T-helper 1 cell treated with Interleukin-12 subunit alpha and Interleukin-12 subunit beta and Interleukin-4 antibody, amounts not matched to agents 30 ng/mL and 1 ng/mL, for 36 hours (primary cell): ENCODE data around the gene FGD2. TPM values are rescaled to one million over a fixed set of nuclear protein-coding genes. Genes with fewer than 3 reads are reported as not detected.
"Not testable (repeated sequence)": the region's sequence is repeated elsewhere in the genome, so short reads cannot be mapped to it uniquely, and the experiment has no call there.

Experiments used
- intact Hi-C: fragments of 100-400 bp; cut with micrococcal nuclease; formaldehyde crosslinking; loops from one replicate; pipeline ENCODE4 v1.15.1; 2024
- total RNA-seq: library from RNA; stranded (reverse); gene quantifications from 2 replicates; pipeline ENCODE4 v1.2.3, GENCODE V29; 2022

Gene FGD2
- total RNA-seq, 1 donor from 2014 or later, result 5.6 TPM

GRCh38 chr6:37036146-37036545, 30.7 kb downstream of the FGD2 start:
- intact Hi-C loops, result no loop called here

- intact Hi-C loops, result no loop called here
Observed at GRCh38 chr6:37038292-37039198, 33.1 kb downstream of the FGD2 start.

- intact Hi-C loops, result no loop called here
Observed at GRCh38 chr6:37039958-37040357, 34.5 kb downstream of the FGD2 start.

- intact Hi-C loops, result no loop called here
Observed at GRCh38 chr6:37041521-37041920, 36.1 kb downstream of the FGD2 start.

- intact Hi-C loops, result no loop called here
Observed at GRCh38 chr6:37042150-37042549, 36.7 kb downstream of the FGD2 start.

GRCh38 chr6:37043091-37043490, 37.6 kb downstream of the FGD2 start:
- intact Hi-C loops, result not testable (repeated sequence)

- intact Hi-C loops, result no loop called here
Observed at GRCh38 chr6:37047346-37047688, 41.9 kb downstream of the FGD2 start.

GRCh38 chr6:37047689-37048402, 42.4 kb downstream of the FGD2 start:
- intact Hi-C loops, result loop anchor here (2.0 kb wide), 2 partner anchors 61 to 213 kb away; partner anchors contain the start of gene MTCH1

- intact Hi-C loops, result loop anchor here (2.0 kb wide), 2 partner anchors 62 to 212 kb away; partner anchors contain the start of gene MTCH1
Observed at GRCh38 chr6:37048403-37048850, 43.0 kb downstream of the FGD2 start.

- intact Hi-C loops, result loop anchor here (2.0 kb wide), 2 partner anchors 62 to 212 kb away; partner anchors contain the start of gene MTCH1
Observed at GRCh38 chr6:37048851-37049757, 43.6 kb downstream of the FGD2 start.

GRCh38 chr6:37049758-37050044, 44.2 kb downstream of the FGD2 start:
- intact Hi-C loops, result loop anchor here (1.0 to 2.0 kb wide), 4 partner anchors 20 to 211 kb away; partner anchors contain the start of gene MTCH1

- intact Hi-C loops, result loop anchor here (1.0 to 2.0 kb wide), 2 partner anchors 21 to 53 kb away; no protein-coding TSS in a partner anchor
Observed at GRCh38 chr6:37050045-37050853, 44.8 kb downstream of the FGD2 start.

- intact Hi-C loops, result loop anchor here (1.0 to 2.0 kb wide), 6 partner anchors 21 to 165 kb away; partner anchors contain the start of gene C6orf89
Observed at GRCh38 chr6:37050854-37051137, 45.3 kb downstream of the FGD2 start.

- intact Hi-C loops, result loop anchor here (1.0 to 2.0 kb wide), 5 partner anchors 33 to 166 kb away; partner anchors contain the start of gene C6orf89
Observed at GRCh38 chr6:37051138-37052026, 45.9 kb downstream of the FGD2 start.

- intact Hi-C loops, result no loop called here
Observed at GRCh38 chr6:37052027-37052628, 46.7 kb downstream of the FGD2 start.

GRCh38 chr6:37053683-37054082, 48.2 kb downstream of the FGD2 start:
- intact Hi-C loops, result no loop called here

- intact Hi-C loops, result no loop called here
Observed at GRCh38 chr6:37054171-37054570, 48.7 kb downstream of the FGD2 start.

- intact Hi-C loops, result no loop called here
Observed at GRCh38 chr6:37054580-37054979, 49.1 kb downstream of the FGD2 start.

GRCh38 chr6:37056112-37056403, 50.6 kb downstream of the FGD2 start:
- intact Hi-C loops, result no loop called here
